HepG2 (cell line): ENCODE results near the gene GPR32. TPM values are rescaled to one million over a fixed set of nuclear protein-coding genes. Genes with fewer than 3 reads are reported as not detected.

Experiments
- HDAC1 ChIP-seq: sonication (generic); formaldehyde crosslinking; IDR thresholded peaks from 2 replicates; pipeline ENCODE4 v1.5.1; 2020; ENCODE audit warnings: mild to moderate bottlenecking, missing genetic modification reagents
- HNRNPUL1 ChIP-seq: fragments of 200-400 bp; formaldehyde crosslinking; IDR thresholded peaks from 2 replicates; pipeline ENCODE4 v1.6.1; 2017; ENCODE audit warnings: low read depth, mild to moderate bottlenecking, low read length, moderate library complexity
- HOXA7 ChIP-seq: sonication (generic); formaldehyde crosslinking; IDR thresholded peaks from 2 replicates; pipeline ENCODE4 v1.8.1; 2022; ENCODE audit warnings: mild to moderate bottlenecking, missing genetic modification reagents, moderate library complexity
- KDM2A ChIP-seq: sonication (generic); formaldehyde crosslinking; IDR thresholded peaks from 2 replicates; pipeline ENCODE4 v1.4.0; 2020; ENCODE audit warnings: low read depth, missing genetic modification reagents, borderline replicate concordance
- KLF15 ChIP-seq: sonication (generic); formaldehyde crosslinking; IDR thresholded peaks from 2 replicates; pipeline ENCODE4 v1.8.1; 2023; ENCODE audit warnings: borderline replicate concordance, mild to moderate bottlenecking, inconsistent platforms, missing genetic modification reagents, mixed read lengths
- MBD4 ChIP-seq: IDR thresholded peaks from 2 replicates; pipeline ENCODE4 v1.6.1; 2012; ENCODE audit warnings: low read length, inconsistent platforms, borderline replicate concordance
- NR3C1 ChIP-seq: sonication (generic); formaldehyde crosslinking; IDR thresholded peaks from 2 replicates; pipeline ENCODE4 v1.4.0; 2020; ENCODE audit warnings: missing genetic modification reagents
- REL ChIP-seq: sonication (generic); formaldehyde crosslinking; conservative IDR thresholded peaks from 2 replicates; pipeline ENCODE4 v1.8.0; 2022; ENCODE audit warnings: mild to moderate bottlenecking, missing genetic modification reagents, moderate library complexity
- ZBTB2 ChIP-seq: sonication (generic); formaldehyde crosslinking; IDR thresholded peaks from 2 replicates; pipeline ENCODE4 v1.8.0; 2022; ENCODE audit warnings: low read depth, missing genetic modification reagents
- polyA plus RNA-seq, 8 experiments: library from polyadenylated mRNA; depleted of rRNA in 3 of 8; stranded (reverse) in 7 of 8; unstranded in 1 of 8; fragments of >200 nt; fragmentation: Illumina TruSeq in 4 of 8; extraction: Trizol in 4 of 8; gene quantifications; 2 replicates each; pipeline versions ENCODE4 v1.2.1 to v1.2.3, GENCODE V29; 2011 to 2016; ENCODE audit warnings: low read depth in 4 of 8, missing spikeins in 1 of 8, mixed read lengths in 1 of 8; ENCODE audit not compliant: insufficient read depth in 1 of 8
- total RNA-seq, 5 experiments: library from RNA; depleted of rRNA; stranded (reverse); fragments of >200 nt; fragmentation: Illumina TruSeq; extraction: Trizol; gene quantifications; 2 replicates each; pipeline ENCODE4 v1.2.3, GENCODE V29; 2016; ENCODE audit warnings: low read depth in 1 of 5
- TF ChIP-seq, protein P1 (sequence below): sonication (generic); formaldehyde crosslinking; IDR thresholded peaks from 2 replicates; pipeline ENCODE4 v1.4.0; 2020; ENCODE audit warnings: mild to moderate bottlenecking, missing genetic modification reagents
- TF ChIP-seq, protein P2 (sequence below): IDR thresholded peaks from 2 replicates; pipeline ENCODE4 v1.6.1; 2012; ENCODE audit warnings: low read depth, low read length, improper control_type of control experiment
- TF ChIP-seq, protein P3 (sequence below): sonication (generic); formaldehyde crosslinking; IDR thresholded peaks from 2 replicates; pipeline ENCODE4 v1.8.0; 2022; ENCODE audit warnings: mild to moderate bottlenecking, missing genetic modification reagents, borderline replicate concordance

GPR32 gene
- total and polyA plus RNA-seq, 2 of the 13 experiments (the other 11 are each of a cell fraction or from before 2014, with no cell fraction given) = not detected

GRCh38 chr19:50794876-50795663 lies 24.8 kb downstream of the GPR32 start (continued):
- TF ChIP-seq, protein P1, sequence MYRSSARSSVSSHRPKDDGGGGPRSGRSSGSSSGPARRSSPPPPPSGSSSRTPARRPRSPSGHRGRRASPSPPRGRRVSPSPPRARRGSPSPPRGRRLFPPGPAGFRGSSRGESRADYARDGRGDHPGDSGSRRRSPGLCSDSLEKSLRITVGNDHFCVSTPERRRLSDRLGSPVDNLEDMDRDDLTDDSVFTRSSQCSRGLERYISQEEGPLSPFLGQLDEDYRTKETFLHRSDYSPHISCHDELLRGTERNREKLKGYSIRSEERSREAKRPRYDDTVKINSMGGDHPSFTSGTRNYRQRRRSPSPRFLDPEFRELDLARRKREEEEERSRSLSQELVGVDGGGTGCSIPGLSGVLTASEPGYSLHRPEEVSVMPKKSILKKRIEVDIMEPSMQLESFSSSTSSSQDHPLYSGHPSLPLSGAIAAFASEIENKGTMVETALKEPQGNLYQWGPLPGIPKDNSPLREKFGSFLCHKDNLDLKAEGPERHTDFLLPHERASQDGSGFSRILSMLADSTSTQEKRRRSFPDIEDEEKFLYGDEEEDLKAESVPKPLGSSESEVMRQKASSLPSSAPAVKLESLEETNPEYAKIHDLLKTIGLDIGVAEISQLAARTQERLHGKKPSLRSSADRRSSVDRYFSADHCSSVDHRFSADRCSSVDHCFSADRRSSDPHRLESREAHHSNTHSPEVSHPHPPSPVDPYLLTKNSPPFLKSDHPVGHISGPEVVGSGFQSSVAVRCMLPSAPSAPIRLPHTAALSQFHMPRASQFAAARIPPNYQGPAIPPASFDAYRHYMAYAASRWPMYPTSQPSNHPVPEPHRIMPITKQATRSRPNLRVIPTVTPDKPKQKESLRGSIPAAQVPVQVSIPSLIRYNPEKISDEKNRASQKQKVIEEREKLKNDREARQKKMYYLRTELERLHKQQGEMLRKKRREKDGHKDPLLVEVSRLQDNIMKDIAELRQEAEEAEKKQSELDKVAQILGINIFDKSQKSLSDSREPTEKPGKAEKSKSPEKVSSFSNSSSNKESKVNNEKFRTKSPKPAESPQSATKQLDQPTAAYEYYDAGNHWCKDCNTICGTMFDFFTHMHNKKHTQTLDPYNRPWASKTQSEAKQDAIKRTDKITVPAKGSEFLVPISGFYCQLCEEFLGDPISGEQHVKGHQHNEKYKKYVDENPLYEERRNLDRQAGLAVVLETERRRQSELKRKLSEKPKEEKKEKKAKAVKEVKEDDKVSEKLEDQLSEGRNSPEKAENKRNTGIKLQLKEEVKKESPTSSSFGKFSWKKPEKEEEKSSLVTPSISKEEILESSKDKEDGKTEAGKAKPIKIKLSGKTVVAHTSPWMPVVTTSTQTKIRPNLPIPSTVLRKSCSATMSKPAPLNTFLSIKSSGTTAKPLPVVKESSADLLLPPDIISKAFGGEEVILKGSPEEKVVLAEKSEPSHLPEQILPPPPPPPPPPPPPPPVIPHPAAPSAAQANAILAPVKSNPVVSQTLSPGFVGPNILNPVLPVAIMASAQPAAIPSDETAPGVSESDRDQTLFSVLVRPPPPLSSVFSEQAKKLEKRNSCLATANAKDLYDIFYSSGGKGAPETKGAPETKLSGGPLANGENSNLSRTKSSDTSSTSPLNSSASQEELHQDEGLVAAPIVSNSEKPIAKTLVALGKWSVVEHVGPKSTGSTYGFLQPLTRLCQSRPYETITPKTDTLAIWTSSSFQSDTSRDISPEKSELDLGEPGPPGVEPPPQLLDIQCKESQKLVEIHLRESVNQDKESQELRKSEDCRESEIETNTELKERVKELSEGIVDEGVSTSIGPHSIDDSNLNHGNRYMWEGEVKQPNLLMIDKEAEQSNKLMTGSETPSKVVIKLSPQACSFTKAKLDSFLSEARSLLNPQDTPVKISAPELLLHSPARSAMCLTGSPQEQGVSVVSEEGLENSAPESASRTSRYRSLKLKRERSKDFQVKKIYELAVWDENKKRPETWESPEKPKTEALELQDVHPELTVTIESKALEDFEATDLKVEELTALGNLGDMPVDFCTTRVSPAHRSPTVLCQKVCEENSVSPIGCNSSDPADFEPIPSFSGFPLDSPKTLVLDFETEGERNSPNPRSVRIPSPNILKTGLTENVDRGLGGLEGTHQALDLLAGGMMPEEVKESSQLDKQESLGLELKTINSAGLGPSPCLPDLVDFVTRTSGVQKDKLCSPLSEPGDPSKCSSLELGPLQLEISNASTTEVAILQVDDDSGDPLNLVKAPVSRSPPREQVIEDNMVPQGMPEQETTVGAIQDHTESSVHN (CRISPR knock-in tag) = peak; percentile 18; the same call in 1 of the 2 replicates
- TF ChIP-seq KLF15 (CRISPR knock-in tag) = no peak
- peak; percentile 36; the same call in 1 of the 2 replicates for TF ChIP-seq ZBTB2 (CRISPR knock-in tag)
- TF ChIP-seq MBD4 = peak; percentile 13; the same call in 1 of the 2 replicates
- 0 out of 2 replicates have a peak, but pooled peaks have one; percentile 78 for TF ChIP-seq HOXA7
- TF ChIP-seq, protein P2, sequence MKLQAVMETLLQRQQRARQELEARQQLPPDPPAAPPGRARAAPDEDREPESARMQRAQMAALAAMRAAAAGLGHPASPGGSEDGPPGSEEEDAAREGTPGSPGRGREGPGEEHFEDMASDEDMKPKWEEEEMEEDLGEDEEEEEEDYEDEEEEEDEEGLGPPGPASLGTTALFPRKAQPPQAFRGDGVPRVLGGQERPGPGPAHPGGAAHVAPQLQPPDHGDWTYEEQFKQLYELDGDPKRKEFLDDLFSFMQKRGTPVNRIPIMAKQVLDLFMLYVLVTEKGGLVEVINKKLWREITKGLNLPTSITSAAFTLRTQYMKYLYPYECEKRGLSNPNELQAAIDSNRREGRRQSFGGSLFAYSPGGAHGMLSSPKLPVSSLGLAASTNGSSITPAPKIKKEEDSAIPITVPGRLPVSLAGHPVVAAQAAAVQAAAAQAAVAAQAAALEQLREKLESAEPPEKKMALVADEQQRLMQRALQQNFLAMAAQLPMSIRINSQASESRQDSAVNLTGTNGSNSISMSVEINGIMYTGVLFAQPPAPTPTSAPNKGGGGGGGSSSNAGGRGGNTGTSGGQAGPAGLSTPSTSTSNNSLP = no peak
- TF ChIP-seq NR3C1 (CRISPR knock-in tag) = no peak
- peak; percentile 61; the same call in 1 of the 2 replicates for TF ChIP-seq REL (CRISPR knock-in tag)
- TF ChIP-seq, protein P3, sequence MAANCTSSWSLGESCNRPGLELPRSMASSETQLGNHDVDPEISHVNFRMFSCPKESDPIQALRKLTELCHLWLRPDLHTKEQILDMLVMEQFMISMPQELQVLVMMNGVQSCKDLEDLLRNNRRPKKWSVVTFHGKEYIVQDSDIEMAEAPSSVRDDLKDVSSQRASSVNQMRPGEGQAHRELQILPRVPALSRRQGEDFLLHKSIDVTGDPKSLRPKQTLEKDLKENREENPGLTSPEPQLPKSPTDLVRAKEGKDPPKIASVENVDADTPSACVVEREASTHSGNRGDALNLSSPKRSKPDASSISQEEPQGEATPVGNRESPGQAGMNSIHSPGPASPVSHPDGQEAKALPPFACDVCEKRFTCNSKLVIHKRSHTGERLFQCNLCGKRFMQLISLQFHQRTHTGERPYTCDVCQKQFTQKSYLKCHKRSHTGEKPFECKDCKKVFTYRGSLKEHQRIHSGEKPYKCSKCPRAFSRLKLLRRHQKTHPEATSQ = peak; percentile 65; the same call in 1 of the 2 replicates
- TF ChIP-seq KDM2A (CRISPR knock-in tag) = peak; percentile 73
- TF ChIP-seq HDAC1 = no peak
- TF ChIP-seq HNRNPUL1 = 0 out of 2 replicates have a peak, but pooled peaks have one; percentile 21
